Ishikawa (cell line): Measurements from ENCODE around the gene ARHGDIA.

Experiments
- CEBPB ChIP-seq: IDR thresholded peaks from 2 replicates; pipeline ENCODE4 v1.6.1; 2012
- CREB1 ChIP-seq: IDR thresholded peaks from 2 replicates; pipeline ENCODE4 v1.6.1; 2012; ENCODE audit warnings: low read depth
- EP300 ChIP-seq: IDR thresholded peaks from 2 replicates; pipeline ENCODE4 v1.6.1; 2012; ENCODE audit warnings: borderline replicate concordance
- FOXM1 ChIP-seq: IDR thresholded peaks from 2 replicates; pipeline ENCODE4 v1.6.1; 2012; ENCODE audit warnings: low read depth, borderline replicate concordance
- MAX ChIP-seq: IDR thresholded peaks from 2 replicates; pipeline ENCODE4 v1.6.1; 2012
- NFIC ChIP-seq: IDR thresholded peaks from 2 replicates; pipeline ENCODE4 v1.6.1; 2012
- RAD21 ChIP-seq: IDR thresholded peaks from 2 replicates; pipeline ENCODE4 v1.6.1; 2012; ENCODE audit warnings: low read depth
- TEAD4 ChIP-seq: IDR thresholded peaks from 2 replicates; pipeline ENCODE4 v1.6.1; 2012
- USF1 ChIP-seq: IDR thresholded peaks from 2 replicates; pipeline ENCODE4 v1.6.1; 2012
- ZBTB7A ChIP-seq: IDR thresholded peaks from 2 replicates; pipeline ENCODE4 v1.6.1; 2012; ENCODE audit warnings: low read depth
- TF ChIP-seq, protein P1 (sequence below): IDR thresholded peaks from 2 replicates; pipeline ENCODE4 v1.6.1; 2012; ENCODE audit warnings: low read depth, mild to moderate bottlenecking

GRCh38 chr17:81823820-81824550 is 47.2 kb downstream of the ARHGDIA start:
- TF ChIP-seq NFIC: no peak
- TF ChIP-seq, protein P1, sequence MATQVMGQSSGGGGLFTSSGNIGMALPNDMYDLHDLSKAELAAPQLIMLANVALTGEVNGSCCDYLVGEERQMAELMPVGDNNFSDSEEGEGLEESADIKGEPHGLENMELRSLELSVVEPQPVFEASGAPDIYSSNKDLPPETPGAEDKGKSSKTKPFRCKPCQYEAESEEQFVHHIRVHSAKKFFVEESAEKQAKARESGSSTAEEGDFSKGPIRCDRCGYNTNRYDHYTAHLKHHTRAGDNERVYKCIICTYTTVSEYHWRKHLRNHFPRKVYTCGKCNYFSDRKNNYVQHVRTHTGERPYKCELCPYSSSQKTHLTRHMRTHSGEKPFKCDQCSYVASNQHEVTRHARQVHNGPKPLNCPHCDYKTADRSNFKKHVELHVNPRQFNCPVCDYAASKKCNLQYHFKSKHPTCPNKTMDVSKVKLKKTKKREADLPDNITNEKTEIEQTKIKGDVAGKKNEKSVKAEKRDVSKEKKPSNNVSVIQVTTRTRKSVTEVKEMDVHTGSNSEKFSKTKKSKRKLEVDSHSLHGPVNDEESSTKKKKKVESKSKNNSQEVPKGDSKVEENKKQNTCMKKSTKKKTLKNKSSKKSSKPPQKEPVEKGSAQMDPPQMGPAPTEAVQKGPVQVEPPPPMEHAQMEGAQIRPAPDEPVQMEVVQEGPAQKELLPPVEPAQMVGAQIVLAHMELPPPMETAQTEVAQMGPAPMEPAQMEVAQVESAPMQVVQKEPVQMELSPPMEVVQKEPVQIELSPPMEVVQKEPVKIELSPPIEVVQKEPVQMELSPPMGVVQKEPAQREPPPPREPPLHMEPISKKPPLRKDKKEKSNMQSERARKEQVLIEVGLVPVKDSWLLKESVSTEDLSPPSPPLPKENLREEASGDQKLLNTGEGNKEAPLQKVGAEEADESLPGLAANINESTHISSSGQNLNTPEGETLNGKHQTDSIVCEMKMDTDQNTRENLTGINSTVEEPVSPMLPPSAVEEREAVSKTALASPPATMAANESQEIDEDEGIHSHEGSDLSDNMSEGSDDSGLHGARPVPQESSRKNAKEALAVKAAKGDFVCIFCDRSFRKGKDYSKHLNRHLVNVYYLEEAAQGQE: no peak
- TF ChIP-seq EP300: no peak
- no peak for TF ChIP-seq MAX
- TF ChIP-seq TEAD4: no peak
- no peak for TF ChIP-seq ZBTB7A
- no peak for TF ChIP-seq USF1
- no peak for TF ChIP-seq FOXM1
- no peak for TF ChIP-seq CREB1
- no peak for TF ChIP-seq CEBPB
- no peak for TF ChIP-seq RAD21
